ENCODE measurements around the gene JSRP1. TPM values are rescaled to one million over a fixed set of nuclear protein-coding genes. Genes with fewer than 3 reads are reported as not detected.

JSRP1 gene
- total and polyA plus RNA-seq, 10 of the 15 experiments (the other 5 are each of a cell fraction or from before 2014, with no cell fraction given) = 0.41 to 0.91 (median 0.49) TPM; not detected in 7

- Histone ChIP-seq H3K36me3 (ENCODE audit: control insufficient read depth in 2 of 2, insufficient read depth in 2 of 2, low read length in 1 of 2) (peaks cover 0 to 32% of the 10 kb centered on the region in 2 experiments; a peak in 3 of 4 replicates), H3K4me2 (ENCODE audit: control insufficient read depth, insufficient read depth) (no peak overlapping the region), H3K27ac (ENCODE audit: control insufficient read depth, insufficient read depth) (no peak overlapping the region), H4K20me1 (ENCODE audit: control insufficient read depth, insufficient read depth) (no peaks in the 10 kb centered on the region), H3K4me3 (no peak overlapping the region), H2AFZ (ENCODE audit: control insufficient read depth, low read depth, low read length) (no peak overlapping the region), H3K79me2 (ENCODE audit: control insufficient read depth, insufficient read depth, low read length) (peaks cover 33% of the 10 kb centered on the region), H3K9me3 (replicated peaks; ENCODE audit: control insufficient read depth, insufficient read depth, low read length) (no peaks in the 10 kb centered on the region), H3K9ac (ENCODE audit: control insufficient read depth, insufficient read depth, low read length) (no peak overlapping the region), H3K4me1 (ENCODE audit: control insufficient read depth, insufficient read depth, low read length) (peaks cover 12% of the 10 kb centered on the region), H3K27me3 (replicated peaks in 1 of 2; ENCODE audit: control insufficient read depth in 2 of 2, insufficient read depth in 2 of 2, low read length in 1 of 2) (no peaks in the 10 kb centered on the region)
- ChIA-PET POLR2A (interaction anchor here (0.6 kb wide), 1 partner anchor 71 kb away, joined by 3 read pairs; no protein-coding TSS in a partner anchor), CTCF (no interaction called here), RAD21 (ENCODE audit: unreplicated experiment) (interaction anchor here (1.0 to 1.3 kb wide), 2 partner anchors 63 to 161 kb away, joined by 3 to 4 read pairs; no protein-coding TSS in a partner anchor), SMC1A (ENCODE audit: uncharacterized antibody, unreplicated experiment) (no interaction called here)
- in situ Hi-C loops (cut with MboI) = loop anchor here (5.0 kb wide), 1 partner anchor 86 kb away; no protein-coding TSS in a partner anchor
- no peak for FAIRE-seq
- no peak for DNase-seq (ENCODE audit: low read depth, low spot score)
- intact Hi-C loops (cut with micrococcal nuclease; ENCODE audit: unreplicated experiment) = loop anchor here (10.0 kb wide), 1 partner anchor 137 kb away; the partner anchor contains the start of genes IZUMO4 and MOB3A
- ATAC-seq = no peak
- 83% methylated on average over 21 of the region's 21 CpGs for WGBS (ENCODE audit: insufficient coverage, insufficient replicate concordance, low lambda C conversion rate, missing lambda C conversion rate)
- TF ChIP-seq, protein P1, sequence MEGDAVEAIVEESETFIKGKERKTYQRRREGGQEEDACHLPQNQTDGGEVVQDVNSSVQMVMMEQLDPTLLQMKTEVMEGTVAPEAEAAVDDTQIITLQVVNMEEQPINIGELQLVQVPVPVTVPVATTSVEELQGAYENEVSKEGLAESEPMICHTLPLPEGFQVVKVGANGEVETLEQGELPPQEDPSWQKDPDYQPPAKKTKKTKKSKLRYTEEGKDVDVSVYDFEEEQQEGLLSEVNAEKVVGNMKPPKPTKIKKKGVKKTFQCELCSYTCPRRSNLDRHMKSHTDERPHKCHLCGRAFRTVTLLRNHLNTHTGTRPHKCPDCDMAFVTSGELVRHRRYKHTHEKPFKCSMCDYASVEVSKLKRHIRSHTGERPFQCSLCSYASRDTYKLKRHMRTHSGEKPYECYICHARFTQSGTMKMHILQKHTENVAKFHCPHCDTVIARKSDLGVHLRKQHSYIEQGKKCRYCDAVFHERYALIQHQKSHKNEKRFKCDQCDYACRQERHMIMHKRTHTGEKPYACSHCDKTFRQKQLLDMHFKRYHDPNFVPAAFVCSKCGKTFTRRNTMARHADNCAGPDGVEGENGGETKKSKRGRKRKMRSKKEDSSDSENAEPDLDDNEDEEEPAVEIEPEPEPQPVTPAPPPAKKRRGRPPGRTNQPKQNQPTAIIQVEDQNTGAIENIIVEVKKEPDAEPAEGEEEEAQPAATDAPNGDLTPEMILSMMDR (IDR thresholded peaks at IDR 0.05 in 2 of 3, conservative IDR thresholded peaks at IDR 0.05 in 1 of 3; ENCODE audit: control insufficient read depth in 2 of 3, extremely low read depth in 1 of 3, insufficient read depth in 1 of 3, low read depth in 3 of 3, low read length in 3 of 3) = peak in 2 of 3 experiments; percentile 10 to 29; a peak in 2 of 6 replicates
- 0 out of 2 replicates have a peak, but pooled peaks have one; percentile 5 for TF ChIP-seq SMC3 (IDR thresholded peaks at IDR 0.05; ENCODE audit: borderline replicate concordance, low read length)
- peak; percentile 40; the same call in 1 of the 2 replicates for TF ChIP-seq ZBED1 (IDR thresholded peaks at IDR 0.05; ENCODE audit: borderline replicate concordance)
- peak; percentile 58; the same call in 1 of the 2 replicates for TF ChIP-seq PML (IDR thresholded peaks at IDR 0.05; ENCODE audit: low read length)
- peak; percentile 23; the same call in 1 of the 2 replicates for TF ChIP-seq POLR2AphosphoS2 (IDR thresholded peaks at IDR 0.05; ENCODE audit: low read depth, low read length)
- peak; percentile 72 for TF ChIP-seq POLR2A (IDR thresholded peaks at IDR 0.05; ENCODE audit: low read depth, low read length)
- no peak for TF ChIP-seq ETV6 (conservative IDR thresholded peaks at IDR 0.05 in 1 of 2, IDR thresholded peaks at IDR 0.05 in 1 of 2; ENCODE audit: borderline replicate concordance in 1 of 2, low read depth in 1 of 2)
- peak; percentile 57 for TF ChIP-seq POLR2AphosphoS5 (IDR thresholded peaks at IDR 0.05; ENCODE audit: low read length)
- no peak for TF ChIP-seq BRCA1 (IDR thresholded peaks at IDR 0.05; ENCODE audit: low read depth, low read length)
- TF ChIP-seq RAD21 (IDR thresholded peaks at IDR 0.05; ENCODE audit: insufficient read depth, low read depth, low read length) = peak; percentile 25; the same call in 1 of the 2 replicates
- no peak for TF ChIP-seq CREM (IDR thresholded peaks at IDR 0.05; ENCODE audit: low read depth)
- no TSS peak for BruUV-seq (replicated peaks)
These were observed 24.5 kb downstream of the JSRP1 start for GRCh38 chr19:2231621-2232221.

Measured in GM12878 (cell line).